Measurements from ENCODE around the gene CETN2. TPM values are rescaled to one million over a fixed set of nuclear protein-coding genes. Genes with fewer than 3 reads are reported as not detected.

Gene CETN2
- total RNA-seq, 1 donor = 65.7 TPM

DNA sequence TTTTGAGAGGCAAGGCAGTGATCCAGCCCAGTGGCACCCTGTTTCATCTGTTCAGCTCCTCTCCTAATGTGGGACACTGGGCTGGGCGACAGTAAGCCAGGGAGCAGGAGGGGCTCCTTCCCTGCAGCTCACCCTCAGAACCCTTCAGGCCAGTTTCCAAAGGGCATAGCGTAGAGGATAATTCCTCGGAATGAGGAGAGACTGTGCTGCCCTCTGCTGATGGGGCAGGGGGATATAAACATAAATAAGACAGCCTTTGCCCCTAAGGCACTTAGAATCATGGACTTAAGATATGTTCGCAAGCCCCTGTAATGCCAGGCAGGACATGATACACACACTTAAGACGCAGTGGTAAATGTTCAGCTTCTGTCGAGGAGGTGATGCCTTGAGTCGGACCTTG is 39.4 kb upstream of the CETN2 start:
- TF ChIP-seq, protein P1, sequence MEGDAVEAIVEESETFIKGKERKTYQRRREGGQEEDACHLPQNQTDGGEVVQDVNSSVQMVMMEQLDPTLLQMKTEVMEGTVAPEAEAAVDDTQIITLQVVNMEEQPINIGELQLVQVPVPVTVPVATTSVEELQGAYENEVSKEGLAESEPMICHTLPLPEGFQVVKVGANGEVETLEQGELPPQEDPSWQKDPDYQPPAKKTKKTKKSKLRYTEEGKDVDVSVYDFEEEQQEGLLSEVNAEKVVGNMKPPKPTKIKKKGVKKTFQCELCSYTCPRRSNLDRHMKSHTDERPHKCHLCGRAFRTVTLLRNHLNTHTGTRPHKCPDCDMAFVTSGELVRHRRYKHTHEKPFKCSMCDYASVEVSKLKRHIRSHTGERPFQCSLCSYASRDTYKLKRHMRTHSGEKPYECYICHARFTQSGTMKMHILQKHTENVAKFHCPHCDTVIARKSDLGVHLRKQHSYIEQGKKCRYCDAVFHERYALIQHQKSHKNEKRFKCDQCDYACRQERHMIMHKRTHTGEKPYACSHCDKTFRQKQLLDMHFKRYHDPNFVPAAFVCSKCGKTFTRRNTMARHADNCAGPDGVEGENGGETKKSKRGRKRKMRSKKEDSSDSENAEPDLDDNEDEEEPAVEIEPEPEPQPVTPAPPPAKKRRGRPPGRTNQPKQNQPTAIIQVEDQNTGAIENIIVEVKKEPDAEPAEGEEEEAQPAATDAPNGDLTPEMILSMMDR (IDR thresholded peaks at IDR 0.05; ENCODE audit: insufficient read depth, low read length) = no peak
- H3K4me3 ChIP-seq (ENCODE audit: low read depth, low read length) = no peak overlapping the region
- no peak for DNase-seq (ENCODE audit: low read depth)

DNA sequence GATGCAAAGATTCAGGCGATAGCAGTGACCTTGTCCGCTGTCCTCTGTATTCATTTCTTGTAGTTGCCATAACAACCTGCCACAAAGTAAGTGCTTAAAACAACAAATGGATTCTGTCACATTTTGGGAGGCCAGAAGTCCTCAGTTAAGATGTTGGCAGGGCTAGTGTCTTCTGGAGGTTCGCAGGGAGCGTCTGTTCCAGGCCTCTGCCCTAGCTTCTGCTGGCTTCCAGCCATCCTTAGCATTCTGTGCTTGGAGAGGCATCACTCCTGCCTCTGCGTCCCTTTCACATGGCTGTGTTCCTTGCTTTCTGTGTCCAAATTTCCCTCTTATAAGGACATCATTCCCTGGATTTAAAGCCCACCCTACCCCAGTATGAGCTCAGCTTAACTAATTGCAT is 35.8 kb upstream of the CETN2 start:
- H3K4me3 ChIP-seq (ENCODE audit: low read depth, low read length) = no peak overlapping the region
- TF ChIP-seq, protein P1 (IDR thresholded peaks at IDR 0.05; ENCODE audit: insufficient read depth, low read length) = no peak
- DNase-seq (ENCODE audit: low read depth) = no peak

DNA sequence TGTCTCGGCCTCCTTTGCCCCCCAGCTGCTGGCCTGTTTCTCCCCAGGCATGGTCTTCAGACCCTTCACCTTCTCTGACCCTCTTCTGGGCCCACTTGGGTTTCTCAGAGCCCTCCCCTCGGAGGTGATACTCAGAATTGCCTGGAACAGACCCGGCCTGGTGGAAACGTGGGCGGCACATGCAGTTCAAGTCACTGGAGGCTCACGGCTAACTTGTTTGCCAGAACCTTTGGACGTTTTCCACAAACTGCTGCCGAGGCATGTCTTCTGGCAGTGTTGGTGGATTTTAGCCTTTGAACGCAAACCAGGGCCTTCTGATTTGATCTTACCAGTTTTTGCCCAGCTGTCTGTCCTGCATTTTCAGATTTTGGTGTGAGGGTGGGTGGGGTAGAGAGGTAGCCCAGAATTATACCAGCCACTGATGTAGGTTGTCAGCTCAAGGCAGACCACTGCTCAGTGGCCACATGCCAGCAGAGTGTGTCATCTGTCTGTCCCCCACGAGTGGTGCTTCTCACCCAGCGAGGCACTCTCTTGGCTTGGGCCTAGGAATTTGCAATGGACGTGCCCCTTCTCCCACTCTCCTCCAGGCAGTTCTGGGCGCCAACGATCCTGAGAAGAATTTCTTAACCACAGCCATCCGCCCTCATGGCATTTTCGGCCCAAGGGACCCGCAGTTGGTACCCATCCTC is 34.8 kb upstream of the CETN2 start:
- TF ChIP-seq, protein P1 (IDR thresholded peaks at IDR 0.05; ENCODE audit: insufficient read depth, low read length) = no peak
- peak; percentile 45 for DNase-seq (ENCODE audit: low read depth)
- H3K4me3 ChIP-seq (ENCODE audit: low read depth, low read length) = no peak overlapping the region

DNA sequence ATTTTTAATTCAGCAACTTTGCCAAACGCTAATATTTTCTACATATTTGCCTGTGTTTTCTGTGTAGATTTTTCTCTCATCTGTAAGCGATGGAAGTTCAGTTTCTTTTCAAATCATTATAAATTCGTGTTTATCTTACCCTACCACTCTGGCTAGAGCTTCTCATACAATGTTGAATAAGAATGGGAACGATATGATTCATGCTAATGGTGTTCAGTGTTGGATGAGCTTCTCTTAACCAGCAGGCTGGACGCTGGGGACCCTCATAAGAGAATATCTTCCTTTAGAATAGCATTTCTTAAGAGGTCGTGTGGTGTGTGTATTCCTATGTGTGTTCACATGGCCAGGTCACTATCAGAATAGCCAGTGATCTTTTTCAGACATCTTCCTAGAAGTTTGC is 31.3 kb upstream of the CETN2 start:
- H3K4me3 ChIP-seq (ENCODE audit: low read depth, low read length) = no peak overlapping the region
- DNase-seq (ENCODE audit: low read depth) = no peak
- TF ChIP-seq, protein P1 (IDR thresholded peaks at IDR 0.05; ENCODE audit: insufficient read depth, low read length) = no peak

DNA sequence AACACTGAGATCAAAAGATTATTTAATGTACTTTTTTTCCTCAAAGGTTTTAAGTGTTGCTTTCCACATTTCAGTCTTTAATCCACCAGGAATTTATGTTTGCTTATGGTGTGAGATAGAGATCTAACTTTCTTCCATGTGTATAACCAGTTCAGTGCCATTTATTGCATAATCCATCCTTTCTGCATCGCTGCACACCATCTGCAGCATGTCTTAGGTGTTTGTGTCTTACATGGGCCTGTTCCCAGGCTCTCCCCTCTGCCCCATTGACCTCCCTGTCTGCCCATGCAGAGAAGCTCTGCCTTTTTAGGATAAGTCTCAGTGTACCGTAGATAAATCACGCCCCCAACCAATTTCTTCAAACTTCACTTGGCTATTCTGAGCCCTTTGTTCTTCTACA is 30.6 kb upstream of the CETN2 start:
- TF ChIP-seq, protein P1 (IDR thresholded peaks at IDR 0.05; ENCODE audit: insufficient read depth, low read length) = no peak
- DNase-seq (ENCODE audit: low read depth) = no peak

DNA sequence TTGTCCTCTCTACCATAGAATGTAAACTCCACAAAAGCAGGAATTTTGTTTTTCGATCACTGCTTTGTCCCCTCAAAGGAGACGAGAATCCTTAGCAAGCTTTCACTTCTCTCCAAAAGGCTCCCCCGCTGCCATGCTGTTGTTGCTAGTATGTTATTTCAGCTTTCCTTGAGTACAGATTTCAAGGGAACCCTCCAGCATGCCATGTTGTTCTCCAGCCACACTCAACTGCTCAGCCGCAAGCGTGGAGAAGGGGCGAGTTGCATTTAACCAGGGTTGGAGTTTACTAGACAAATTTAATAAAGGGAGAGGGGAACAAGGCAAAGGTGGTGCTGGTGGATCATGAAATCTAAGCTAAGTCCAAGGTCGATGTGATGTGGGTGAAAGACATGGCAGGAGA is 23.4 kb upstream of the CETN2 start:
- TF ChIP-seq, protein P1 (IDR thresholded peaks at IDR 0.05; ENCODE audit: insufficient read depth, low read length) = no peak

More for the DNA sequence above, 30.6 kb upstream of the CETN2 start:
- H3K4me3 ChIP-seq (ENCODE audit: low read depth, low read length) = no peak overlapping the region

DNA sequence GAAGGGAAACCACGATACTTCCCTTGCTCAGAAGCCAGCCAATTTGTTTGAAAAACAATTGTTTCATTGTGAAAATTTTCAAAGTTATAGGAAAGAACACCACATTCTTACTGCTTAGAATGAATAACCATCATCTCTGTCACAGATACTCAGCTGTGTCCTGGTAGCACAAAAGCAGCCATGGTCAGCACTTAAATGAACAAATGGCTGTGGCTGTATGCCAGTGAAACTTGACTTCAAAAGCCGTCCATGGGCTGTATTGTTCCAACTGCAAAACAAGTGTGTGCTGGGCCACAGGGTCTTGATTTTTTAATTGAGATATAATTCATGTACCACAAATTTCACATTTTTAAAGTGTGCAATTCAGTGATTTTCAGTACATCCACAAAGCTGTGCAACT is 19.9 kb upstream of the CETN2 start:
- TF ChIP-seq, protein P1 (IDR thresholded peaks at IDR 0.05; ENCODE audit: insufficient read depth, low read length) = no peak
- no peak for DNase-seq (ENCODE audit: low read depth)
- no peak overlapping the region for H3K4me3 ChIP-seq (ENCODE audit: low read depth, low read length)

More for the DNA sequence above, 23.4 kb upstream of the CETN2 start:
- DNase-seq (ENCODE audit: low read depth) = no peak
- H3K4me3 ChIP-seq (ENCODE audit: low read depth, low read length) = no peak overlapping the region

Measured in fibroblast of the aortic adventitia (primary cell).